ENCODE data around the gene MAP4K1.

Gene MAP4K1

GRCh38 chr19:38639679-38640078 lies 21.9 kb upstream of the MAP4K1 start:
- no peak; the same call in 2 of the 3 replicates for ATAC-seq
- TF ChIP-seq PPARA (CRISPR knock-in tag; IDR thresholded peaks at IDR 0.05; ENCODE audit: borderline replicate concordance) (no peak), POU6F1 (CRISPR knock-in tag; IDR thresholded peaks at IDR 0.05; ENCODE audit: borderline replicate concordance, low read depth) (no peak), OSR1 (CRISPR knock-in tag; IDR thresholded peaks at IDR 0.05) (no peak), TCF4 (CRISPR knock-in tag; IDR thresholded peaks at IDR 0.05; ENCODE audit: borderline replicate concordance) (no peak), ZFP3 (CRISPR knock-in tag; IDR thresholded peaks at IDR 0.05) (no peak), CREB5 (CRISPR knock-in tag; IDR thresholded peaks at IDR 0.05; ENCODE audit: low read depth) (no peak), CSDC2 (CRISPR knock-in tag; IDR thresholded peaks at IDR 0.05) (no peak), PATZ1 (CRISPR knock-in tag; IDR thresholded peaks at IDR 0.05; ENCODE audit: borderline replicate concordance) (no peak)

- no peak for ATAC-seq
- no peak for TF ChIP-seq ZFP3 (CRISPR knock-in tag; IDR thresholded peaks at IDR 0.05)
- no peak for TF ChIP-seq BACH2 (CRISPR knock-in tag; IDR thresholded peaks at IDR 0.05; ENCODE audit: borderline replicate concordance)
- no peak for TF ChIP-seq ZNF8 (CRISPR knock-in tag; IDR thresholded peaks at IDR 0.05)
- TF ChIP-seq TOX (CRISPR knock-in tag; IDR thresholded peaks at IDR 0.05; ENCODE audit: borderline replicate concordance), result no peak
- TF ChIP-seq CSRNP3 (CRISPR knock-in tag; IDR thresholded peaks at IDR 0.05), result no peak
- TF ChIP-seq ISL1 (CRISPR knock-in tag; IDR thresholded peaks at IDR 0.05), result no peak
Observed at GRCh38 chr19:38638461-38638860, 20.7 kb upstream of the MAP4K1 start.

- ATAC-seq, result no peak
- TF ChIP-seq TCF4 (CRISPR knock-in tag; IDR thresholded peaks at IDR 0.05; ENCODE audit: borderline replicate concordance) (no peak), PPARA (CRISPR knock-in tag; IDR thresholded peaks at IDR 0.05; ENCODE audit: borderline replicate concordance) (no peak), SNAI2 (CRISPR knock-in tag; IDR thresholded peaks at IDR 0.05) (no peak), OSR1 (CRISPR knock-in tag; IDR thresholded peaks at IDR 0.05) (no peak), PATZ1 (CRISPR knock-in tag; IDR thresholded peaks at IDR 0.05; ENCODE audit: borderline replicate concordance) (no peak), TOX (CRISPR knock-in tag; IDR thresholded peaks at IDR 0.05; ENCODE audit: borderline replicate concordance) (no peak), RARB (CRISPR knock-in tag; IDR thresholded peaks at IDR 0.05) (no peak), GLIS3 (CRISPR knock-in tag; IDR thresholded peaks at IDR 0.05) (no peak), ARNTL (CRISPR knock-in tag; IDR thresholded peaks at IDR 0.05; ENCODE audit: borderline replicate concordance, low read depth) (no peak), CSDC2 (CRISPR knock-in tag; IDR thresholded peaks at IDR 0.05) (no peak), ESRRG (CRISPR knock-in tag; IDR thresholded peaks at IDR 0.05) (no peak), ZNF565 (CRISPR knock-in tag; conservative IDR thresholded peaks at IDR 0.05; ENCODE audit: low read depth) (no peak), CREB5 (CRISPR knock-in tag; IDR thresholded peaks at IDR 0.05; ENCODE audit: low read depth) (no peak), ZFP3 (CRISPR knock-in tag; IDR thresholded peaks at IDR 0.05) (no peak), ZFP30 (CRISPR knock-in tag; IDR thresholded peaks at IDR 0.05) (no peak), ZC3H10 (CRISPR knock-in tag; IDR thresholded peaks at IDR 0.05) (no peak)
Observed at GRCh38 chr19:38635483-38636399, 18.0 kb upstream of the MAP4K1 start.
